ENCODE results near the gene PCSK5.

Gene PCSK5

DNA sequence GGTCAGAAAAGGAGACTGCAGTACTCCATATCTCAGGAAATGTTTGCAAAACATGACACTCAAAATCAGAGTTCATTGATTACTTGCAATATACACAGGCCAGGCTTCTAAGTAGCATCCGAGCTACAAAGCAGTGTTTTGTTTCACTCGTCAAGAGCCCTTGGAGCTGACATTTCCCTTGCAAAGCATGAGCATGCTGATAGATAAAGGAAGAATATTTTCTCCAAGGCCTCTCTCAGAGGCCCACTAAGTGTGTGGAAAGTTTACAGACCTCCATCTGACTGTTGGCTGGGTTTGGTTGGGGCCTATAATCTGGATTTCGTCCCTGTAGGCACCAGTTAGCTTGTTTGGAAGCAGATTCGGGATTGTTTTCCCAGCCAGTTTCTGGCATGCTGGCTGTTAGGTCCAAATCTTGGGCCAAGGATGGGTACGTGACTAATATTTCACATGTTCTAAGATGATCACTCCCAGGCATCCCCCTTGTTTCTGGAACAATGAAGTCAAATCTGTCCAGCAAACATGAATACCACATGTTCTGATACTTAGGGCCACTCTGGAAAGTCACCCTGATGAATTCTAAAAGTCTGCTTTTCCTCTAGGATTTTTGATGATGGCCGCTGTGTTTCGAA lies 342.5 kb downstream of the PCSK5 start:
- DNase-seq (ENCODE audit: low read depth) = no peak
- no peak overlapping the region for H3K4me3 ChIP-seq (ENCODE audit: low read depth, low read length)
- TF ChIP-seq, protein P1, sequence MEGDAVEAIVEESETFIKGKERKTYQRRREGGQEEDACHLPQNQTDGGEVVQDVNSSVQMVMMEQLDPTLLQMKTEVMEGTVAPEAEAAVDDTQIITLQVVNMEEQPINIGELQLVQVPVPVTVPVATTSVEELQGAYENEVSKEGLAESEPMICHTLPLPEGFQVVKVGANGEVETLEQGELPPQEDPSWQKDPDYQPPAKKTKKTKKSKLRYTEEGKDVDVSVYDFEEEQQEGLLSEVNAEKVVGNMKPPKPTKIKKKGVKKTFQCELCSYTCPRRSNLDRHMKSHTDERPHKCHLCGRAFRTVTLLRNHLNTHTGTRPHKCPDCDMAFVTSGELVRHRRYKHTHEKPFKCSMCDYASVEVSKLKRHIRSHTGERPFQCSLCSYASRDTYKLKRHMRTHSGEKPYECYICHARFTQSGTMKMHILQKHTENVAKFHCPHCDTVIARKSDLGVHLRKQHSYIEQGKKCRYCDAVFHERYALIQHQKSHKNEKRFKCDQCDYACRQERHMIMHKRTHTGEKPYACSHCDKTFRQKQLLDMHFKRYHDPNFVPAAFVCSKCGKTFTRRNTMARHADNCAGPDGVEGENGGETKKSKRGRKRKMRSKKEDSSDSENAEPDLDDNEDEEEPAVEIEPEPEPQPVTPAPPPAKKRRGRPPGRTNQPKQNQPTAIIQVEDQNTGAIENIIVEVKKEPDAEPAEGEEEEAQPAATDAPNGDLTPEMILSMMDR (IDR thresholded peaks at IDR 0.05; ENCODE audit: low read depth, low read length, missing control alignments) = no peak

- H3K4me3 ChIP-seq (ENCODE audit: low read depth, low read length) = no peak overlapping the region
- TF ChIP-seq, protein P1 (IDR thresholded peaks at IDR 0.05; ENCODE audit: low read depth, low read length, missing control alignments) = no peak
- no peak for DNase-seq (ENCODE audit: low read depth)
Measured at GRCh38 chr9:76240578-76240977, 350.1 kb downstream of the PCSK5 start.

DNA sequence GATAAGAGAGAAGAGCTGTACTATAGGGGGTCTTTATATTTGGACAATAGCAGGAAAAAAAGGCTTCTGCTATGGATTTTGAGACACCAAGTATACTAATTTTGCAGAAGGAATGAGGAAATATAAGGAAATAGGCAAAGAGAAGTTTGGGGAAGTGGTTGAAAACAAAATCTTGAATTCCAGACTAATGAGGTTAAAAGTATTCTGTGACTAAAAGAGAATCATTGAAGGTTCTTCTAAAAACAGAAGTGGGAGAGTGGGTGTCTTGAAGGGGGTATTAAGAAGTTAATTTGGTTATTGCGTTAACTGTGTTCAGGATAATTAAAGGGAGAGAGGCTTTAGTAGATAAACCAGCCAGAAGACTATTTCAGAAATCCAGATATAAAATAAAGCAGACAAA lies 355.0 kb downstream of the PCSK5 start:
- TF ChIP-seq, protein P1 (IDR thresholded peaks at IDR 0.05; ENCODE audit: low read depth, low read length, missing control alignments) = no peak
- DNase-seq (ENCODE audit: low read depth) = no peak
- H3K4me3 ChIP-seq (ENCODE audit: low read depth, low read length) = no peak overlapping the region

- H3K4me3 ChIP-seq (ENCODE audit: low read depth, low read length) = no peak overlapping the region
- no peak for DNase-seq (ENCODE audit: low read depth)
- TF ChIP-seq, protein P1 (IDR thresholded peaks at IDR 0.05; ENCODE audit: low read depth, low read length, missing control alignments) = no peak
Measured at GRCh38 chr9:76246680-76247079, 356.2 kb downstream of the PCSK5 start.

DNA sequence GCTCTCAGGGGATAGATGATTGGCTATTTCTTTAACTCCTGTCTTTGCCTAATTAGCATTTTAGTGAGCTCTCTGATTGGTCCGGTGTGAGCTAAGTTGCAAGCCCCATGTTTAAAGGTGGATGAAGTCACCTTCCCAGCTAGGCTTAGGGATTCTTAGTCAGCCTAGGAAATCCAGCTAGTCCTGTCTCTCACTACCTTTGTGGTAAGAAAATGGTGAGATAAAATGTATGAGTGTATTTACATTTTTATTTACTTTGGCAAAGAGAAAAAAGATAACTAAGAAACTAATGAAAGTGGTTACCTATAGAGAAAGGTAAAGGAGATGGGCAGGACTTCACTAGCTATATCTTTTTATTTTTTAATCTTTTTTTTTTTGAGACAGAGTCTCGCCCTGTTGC lies 357.0 kb downstream of the PCSK5 start:
- TF ChIP-seq, protein P1 (IDR thresholded peaks at IDR 0.05; ENCODE audit: low read depth, low read length, missing control alignments) = no peak
- DNase-seq (ENCODE audit: low read depth) = no peak
- H3K4me3 ChIP-seq (ENCODE audit: low read depth, low read length) = no peak overlapping the region

DNA sequence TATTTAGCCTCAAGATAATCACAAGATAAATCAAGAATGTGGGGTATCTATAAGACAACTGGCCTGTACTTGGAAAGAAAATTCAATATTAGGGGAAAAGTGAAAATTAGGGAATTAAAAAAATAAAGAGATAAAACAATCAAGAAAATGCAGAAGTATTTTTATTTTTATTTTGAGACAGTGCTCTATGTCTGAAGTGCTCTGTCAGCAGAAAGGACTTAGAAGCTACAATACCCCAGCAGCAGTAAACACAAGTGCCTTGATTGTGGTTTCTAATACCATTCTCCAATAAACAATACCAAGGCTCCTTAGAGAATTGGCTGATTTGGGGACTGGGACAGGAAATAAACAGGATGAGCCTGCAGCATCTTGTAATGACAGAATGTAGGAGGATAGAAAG lies 358.8 kb downstream of the PCSK5 start:
- TF ChIP-seq, protein P1 (IDR thresholded peaks at IDR 0.05; ENCODE audit: low read depth, low read length, missing control alignments) = no peak
- H3K4me3 ChIP-seq (ENCODE audit: low read depth, low read length) = no peak overlapping the region
- DNase-seq (ENCODE audit: low read depth) = no peak

- DNase-seq (ENCODE audit: low read depth) = no peak
- TF ChIP-seq, protein P1 (IDR thresholded peaks at IDR 0.05; ENCODE audit: low read depth, low read length, missing control alignments) = no peak
- no peak overlapping the region for H3K4me3 ChIP-seq (ENCODE audit: low read depth, low read length)
Measured at GRCh38 chr9:76255781-76256455, 365.4 kb downstream of the PCSK5 start.
